ENCODE results near the gene OR2A25.
"Not testable (repeated sequence)": the region's sequence is repeated elsewhere in the genome, so short reads cannot be mapped to it uniquely, and the experiment has no call there.

OR2A25 gene

GRCh38 chr7:144069511-144069910 is at the start of gene OR2A25:
TSS of gene OR2A25 (plus strand) at chr7:144069811. CDS start at chr7:144074220, 4,409 bp downstream.
- DNase-seq, result no peak

DNA sequence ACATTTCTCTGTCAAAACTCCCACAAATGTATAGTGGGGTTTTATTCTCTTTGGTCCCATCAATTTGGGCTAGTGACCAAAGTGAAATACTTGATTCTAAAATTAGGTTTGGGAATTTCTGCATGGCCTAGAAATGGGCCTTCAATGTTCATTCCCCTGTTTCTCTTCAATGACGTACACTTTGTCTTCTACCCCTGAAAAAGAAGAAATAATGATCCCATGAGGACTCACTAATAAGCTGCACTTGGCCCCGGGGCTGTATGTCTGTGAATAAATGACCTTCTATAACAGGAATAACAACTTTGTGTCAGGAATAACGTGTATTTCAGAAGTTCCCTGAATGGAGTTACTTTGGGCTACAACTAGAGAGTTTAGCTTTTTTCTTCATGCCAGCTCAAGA is 49.3 kb upstream of the OR2A25 start:
- no peak for DNase-seq

GRCh38 chr7:144022169-144022568 is 47.4 kb upstream of the OR2A25 start:
- no peak for DNase-seq

DNA sequence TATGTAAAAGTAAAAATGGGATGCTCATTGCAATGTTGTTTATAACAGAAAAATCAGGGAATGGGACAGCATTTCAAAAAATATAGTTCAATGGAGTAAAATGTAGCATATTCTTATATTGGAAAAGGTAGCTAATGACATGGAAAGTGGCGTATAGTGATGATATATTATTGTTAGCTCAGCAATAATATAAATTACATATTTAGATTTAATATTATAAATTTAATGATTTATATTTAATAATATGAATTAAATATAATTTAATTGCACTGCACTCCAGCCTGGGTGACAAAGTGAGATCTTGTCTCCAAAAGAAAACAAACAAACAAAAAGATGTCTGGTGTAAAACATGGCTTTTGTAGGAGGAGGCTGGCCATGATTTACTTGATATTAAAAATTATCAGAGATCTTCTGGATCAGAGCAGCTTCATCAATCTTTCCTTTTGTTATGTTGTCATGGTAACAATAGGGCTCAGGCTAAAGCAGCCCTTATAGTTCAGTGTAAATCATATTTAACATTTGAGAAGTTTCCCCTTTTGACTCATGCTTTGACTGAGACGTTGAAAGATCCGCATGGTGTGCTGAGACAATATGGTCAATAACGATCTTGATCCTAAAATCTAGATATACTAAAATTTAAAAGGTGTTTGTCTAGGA is 46.3 kb upstream of the OR2A25 start:
- no peak for DNase-seq

GRCh38 chr7:144024213-144024612 is 45.4 kb upstream of the OR2A25 start:
- no peak for DNase-seq

GRCh38 chr7:144026203-144026883 is 43.3 kb upstream of the OR2A25 start:
- DNase-seq, result no peak

DNA sequence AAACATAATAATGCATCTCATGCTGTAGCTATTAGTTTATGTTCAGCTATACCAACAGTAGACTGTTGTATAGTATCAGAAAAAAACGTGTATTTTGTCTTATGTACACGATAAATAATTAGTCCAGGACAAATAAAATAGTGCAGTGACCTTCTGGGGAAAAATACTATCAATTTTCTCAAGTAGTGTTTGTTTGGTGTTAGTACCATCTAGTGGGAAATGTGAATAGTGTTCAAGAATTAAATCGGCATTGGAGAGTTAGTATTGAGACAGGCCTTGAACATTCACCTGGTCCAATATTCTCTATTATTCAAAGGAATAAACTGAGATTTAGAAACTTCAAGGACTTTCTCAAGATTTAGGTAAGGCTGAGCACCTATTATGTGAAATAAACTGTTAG is 42.5 kb upstream of the OR2A25 start:
- peak; percentile 14 for DNase-seq

DNA sequence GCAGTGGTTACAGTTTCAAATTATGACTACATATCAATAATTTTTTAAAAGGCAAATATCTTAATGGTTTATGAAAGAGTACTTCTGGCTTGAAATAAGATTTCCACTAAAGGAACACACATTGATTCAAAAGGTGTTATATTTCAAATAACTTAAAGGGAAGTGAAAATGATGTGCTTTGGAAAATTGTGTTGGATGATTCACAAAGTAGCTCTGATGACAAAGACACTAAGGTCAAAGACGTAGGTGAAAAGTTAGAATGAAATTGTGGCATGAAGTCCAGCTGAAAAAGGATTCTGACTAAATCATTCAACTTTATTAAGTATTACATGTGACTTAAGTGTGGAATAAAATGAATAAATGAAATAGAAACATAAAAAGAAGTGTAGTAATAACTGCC is 41.6 kb upstream of the OR2A25 start:
- DNase-seq, result no peak

DNA sequence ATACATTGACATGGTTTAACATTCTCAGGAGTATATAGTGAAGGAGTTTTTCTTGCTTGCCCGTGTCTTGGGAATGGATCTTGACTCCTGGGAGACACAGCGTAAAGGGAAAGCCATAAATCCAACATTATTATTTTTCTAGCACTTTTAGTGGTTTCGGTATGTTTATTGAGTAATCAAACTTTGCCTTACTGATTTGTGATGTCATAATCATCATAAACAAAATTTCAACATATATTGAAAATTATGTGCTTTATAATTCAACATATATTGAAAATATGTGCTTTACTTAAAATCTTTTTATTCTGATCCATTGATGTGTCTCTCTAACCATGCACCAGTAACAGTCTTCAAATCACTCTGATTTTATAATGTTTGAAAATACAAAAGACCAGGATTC is 41.1 kb upstream of the OR2A25 start:
- no peak for DNase-seq

GRCh38 chr7:144032516-144032915 is 37.1 kb upstream of the OR2A25 start:
- no peak for DNase-seq

GRCh38 chr7:144032985-144033709 is 36.5 kb upstream of the OR2A25 start:
- DNase-seq, result no peak

GRCh38 chr7:144035385-144035784 is 34.2 kb upstream of the OR2A25 start:
- no peak for DNase-seq

- DNase-seq, result no peak
Measured at GRCh38 chr7:144036302-144036885, 33.2 kb upstream of the OR2A25 start.

- DNase-seq, result no peak
Measured at GRCh38 chr7:144037414-144038035, 32.1 kb upstream of the OR2A25 start.

GRCh38 chr7:144038887-144039286 is 30.7 kb upstream of the OR2A25 start:
- DNase-seq, result no peak

DNA sequence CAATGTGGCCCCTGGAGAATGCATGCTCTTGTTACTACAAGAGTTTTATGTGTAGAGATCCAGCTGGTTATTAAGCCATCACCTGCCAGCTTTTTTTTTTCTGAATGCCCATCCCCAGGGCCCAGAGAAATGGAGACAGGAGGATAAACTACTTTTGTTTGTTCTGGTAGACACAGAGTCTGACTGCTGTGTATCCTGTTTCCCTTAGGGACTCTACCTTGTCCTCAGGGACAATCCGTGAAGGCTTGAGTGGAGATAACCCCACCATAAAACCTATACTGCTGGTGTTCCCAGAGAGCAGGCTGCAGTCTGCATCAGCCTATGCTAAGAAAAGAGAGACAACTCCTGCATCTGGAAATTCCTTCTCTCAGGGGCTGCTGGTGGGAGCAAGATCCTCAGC is 21.0 kb upstream of the OR2A25 start, which contains the start of gene OR2A5:
OR2A5 (plus strand) TSS at position 301 of the 400 bp plus-strand sequence. CDS start 1,454 bp downstream, outside the sequence.
- DNase-seq, result no peak

- DNase-seq, result no peak
Measured at GRCh38 chr7:144049491-144049890, 20.1 kb upstream of the OR2A25 start.

DNA sequence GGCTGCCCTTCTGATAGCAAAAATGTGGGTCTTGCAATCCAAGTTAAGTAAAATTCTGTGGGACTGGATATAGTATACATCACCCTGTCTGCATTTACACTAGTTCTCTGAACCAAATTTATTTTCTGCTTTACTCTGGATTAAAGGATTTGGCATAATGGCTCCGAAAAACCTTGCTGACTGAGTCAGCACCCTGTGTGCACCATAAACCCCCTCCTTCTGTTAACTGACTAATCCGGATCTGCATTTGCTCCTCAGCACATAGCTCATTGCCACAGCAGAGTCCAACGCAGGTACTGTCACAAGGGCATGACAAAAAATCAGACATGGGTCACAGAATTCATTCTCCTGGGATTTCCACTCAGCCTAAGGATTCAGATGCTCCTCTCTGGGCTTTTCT is 19.5 kb upstream of the OR2A25 start:
- no peak for DNase-seq

DNA sequence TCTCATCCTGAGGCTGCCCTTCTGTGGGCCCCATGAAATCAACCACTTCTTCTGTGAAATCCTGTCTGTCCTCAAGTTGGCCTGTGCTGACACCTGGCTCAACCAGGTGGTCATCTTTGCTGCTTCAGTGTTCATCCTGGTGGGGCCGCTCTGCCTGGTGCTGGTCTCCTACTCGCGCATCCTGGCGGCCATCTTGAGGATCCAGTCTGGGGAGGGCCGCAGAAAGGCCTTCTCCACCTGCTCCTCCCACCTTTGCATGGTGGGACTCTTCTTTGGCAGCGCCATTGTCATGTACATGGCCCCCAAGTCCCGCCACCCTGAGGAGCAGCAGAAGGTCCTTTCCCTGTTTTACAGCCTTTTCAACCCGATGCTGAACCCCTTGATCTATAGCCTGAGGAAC is 18.7 kb upstream of the OR2A25 start:
- DNase-seq, result not testable (repeated sequence)

DNA sequence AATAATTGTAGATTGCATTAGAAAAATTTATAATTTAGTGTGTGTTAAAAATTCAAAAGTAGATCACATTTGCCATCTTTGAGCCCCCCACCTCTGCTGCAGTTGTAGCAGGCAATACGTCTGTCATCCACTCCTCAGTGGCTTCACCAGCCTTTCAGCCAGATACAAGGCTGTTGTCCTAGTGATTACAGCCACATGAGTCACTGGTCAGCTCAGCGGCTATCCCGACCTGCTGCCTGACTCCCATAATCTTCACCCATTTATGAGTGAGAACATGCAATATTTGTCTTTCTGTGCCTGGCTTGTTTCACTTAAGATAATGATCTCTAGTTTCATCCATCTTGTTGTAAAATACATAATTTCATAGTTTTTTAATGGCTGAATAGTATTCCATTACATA is 11.7 kb upstream of the OR2A25 start:
- no peak for DNase-seq

DNA sequence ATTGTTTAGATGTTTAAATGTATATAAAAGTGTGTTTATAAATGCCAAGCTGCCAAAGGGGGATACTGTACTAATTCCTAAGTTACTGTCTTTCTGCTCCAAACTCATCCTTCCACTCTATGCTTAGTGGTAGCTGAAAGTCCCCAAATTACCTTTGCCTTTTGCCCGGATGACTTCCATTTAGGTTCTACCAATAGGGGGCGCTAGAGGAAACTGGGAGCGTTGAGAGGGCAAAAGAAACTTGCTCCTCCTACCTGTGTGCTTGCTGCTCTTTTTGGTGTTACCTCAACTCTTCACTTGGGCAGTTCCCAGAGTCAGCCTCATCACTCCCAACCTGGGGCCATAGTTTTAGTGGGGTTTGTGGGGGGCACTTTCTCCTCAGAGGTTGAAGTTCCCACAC is 5.9 kb upstream of the OR2A25 start:
- no peak for DNase-seq

DNA sequence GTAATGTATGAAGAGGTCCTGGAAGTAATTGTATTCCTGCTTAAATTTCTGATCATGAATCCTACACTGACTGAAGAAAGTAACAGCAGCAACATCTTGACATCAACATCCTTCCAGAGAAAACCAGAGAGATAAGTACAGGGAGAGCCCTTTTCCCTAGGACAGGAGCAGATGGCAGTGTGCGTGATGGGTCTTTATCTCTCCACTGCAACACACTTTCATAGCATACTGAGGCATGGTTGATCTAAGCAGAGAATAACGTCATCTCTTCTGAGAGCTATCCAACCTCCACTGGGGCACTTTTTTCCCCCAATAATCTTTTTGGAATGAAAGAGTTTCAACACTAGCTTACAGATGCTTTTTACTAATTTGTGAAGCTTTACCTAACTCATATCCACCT is 342 bp downstream of the OR2A25 start:
- no peak for DNase-seq

GRCh38 chr7:144074374-144074773 is 4.8 kb downstream of the OR2A25 start:
- no peak for DNase-seq

Data from fibroblast of upper back skin (primary cell).